HFF-Myc (cell line): ENCODE measurements around the gene SIVA1.
A peak's percentile ranks its signal among the peaks of the same experiment; 100 is the strongest.

Source experiments
- DNase-seq: peaks from one replicate; pipeline ENCODE4 v3.0.0-alpha.2; 2011; ENCODE audit warnings: low read depth; ENCODE audit errors: extremely low read depth
- H3K4me3 ChIP-seq: replicated peaks from 2 replicates; pipeline ENCODE4 v1.5.1; 2011; ENCODE audit warnings: low read depth, mild to moderate bottlenecking, control low read depth, low read length
- CTCF ChIP-seq: IDR thresholded peaks from 2 replicates; pipeline ENCODE4 v1.5.1; 2012; ENCODE audit warnings: mild to moderate bottlenecking, low read depth, low read length, control low read depth; ENCODE audit errors: missing control alignments

Gene SIVA1

DNA sequence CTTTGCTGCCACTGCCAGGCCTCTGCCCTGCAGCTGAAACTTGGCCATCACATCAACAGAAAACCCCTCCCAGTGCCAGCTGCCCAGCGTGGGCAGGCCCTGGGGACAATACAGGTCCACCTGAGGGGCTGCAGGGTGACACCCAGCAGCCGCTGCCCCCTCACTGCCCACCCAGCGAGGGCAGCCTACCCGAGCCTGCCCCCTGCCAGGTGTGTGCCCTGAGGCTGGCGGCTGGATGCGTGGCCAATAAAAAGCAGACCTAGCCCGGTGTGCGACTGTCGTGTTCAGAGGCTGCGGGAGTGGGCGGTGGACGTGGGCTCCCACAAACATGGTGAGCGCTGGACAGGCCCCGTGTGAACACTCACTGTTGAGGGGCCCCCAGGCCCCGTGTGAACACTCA lies 33.6 kb upstream of the SIVA1 start:
- TF ChIP-seq CTCF: no peak
- no peak for DNase-seq
- H3K4me3 ChIP-seq: no peak overlapping the region

GRCh38 chr14:104721505-104722431 lies 31.2 kb upstream of the SIVA1 start:
- DNase-seq: no peak
- no peak for TF ChIP-seq CTCF
- H3K4me3 ChIP-seq: no peak overlapping the region

DNA sequence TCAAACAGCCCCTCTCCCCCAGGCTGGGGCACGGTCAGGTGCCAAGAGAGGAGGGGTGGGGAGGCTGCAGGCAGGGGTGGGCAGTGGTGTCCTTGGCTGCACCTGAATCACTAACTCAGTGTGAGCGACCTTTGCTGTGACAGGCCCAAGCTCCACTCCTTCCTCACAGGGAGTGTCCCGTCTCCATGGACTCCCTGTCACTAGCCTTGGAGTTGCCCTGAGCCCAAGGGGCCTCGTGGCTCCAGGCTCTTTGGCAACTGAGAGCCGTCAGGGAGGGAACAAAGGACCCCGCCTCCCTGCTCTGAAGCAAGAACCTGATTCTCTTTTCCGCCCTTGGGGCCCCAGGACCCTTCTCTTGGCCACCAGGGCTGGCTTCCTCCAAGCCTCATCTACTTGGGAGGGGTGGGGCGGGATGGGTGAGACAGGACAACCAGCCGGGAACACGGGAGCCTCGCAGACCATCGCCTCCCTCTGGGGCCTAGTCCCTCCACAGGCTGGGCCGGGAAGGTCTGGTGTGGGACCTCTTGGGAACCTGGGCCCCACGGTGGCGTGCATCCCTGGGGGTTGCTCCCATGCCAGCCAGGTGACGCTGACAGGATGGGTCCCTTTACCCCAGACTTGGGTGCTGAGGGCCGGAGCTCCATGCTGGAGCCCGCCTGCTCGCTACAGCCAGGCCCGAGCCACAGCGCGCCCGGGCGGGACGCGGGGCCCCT lies 29.9 kb upstream of the SIVA1 start:
- TF ChIP-seq CTCF: no peak
- no peak overlapping the region for H3K4me3 ChIP-seq
- DNase-seq: no peak

DNA sequence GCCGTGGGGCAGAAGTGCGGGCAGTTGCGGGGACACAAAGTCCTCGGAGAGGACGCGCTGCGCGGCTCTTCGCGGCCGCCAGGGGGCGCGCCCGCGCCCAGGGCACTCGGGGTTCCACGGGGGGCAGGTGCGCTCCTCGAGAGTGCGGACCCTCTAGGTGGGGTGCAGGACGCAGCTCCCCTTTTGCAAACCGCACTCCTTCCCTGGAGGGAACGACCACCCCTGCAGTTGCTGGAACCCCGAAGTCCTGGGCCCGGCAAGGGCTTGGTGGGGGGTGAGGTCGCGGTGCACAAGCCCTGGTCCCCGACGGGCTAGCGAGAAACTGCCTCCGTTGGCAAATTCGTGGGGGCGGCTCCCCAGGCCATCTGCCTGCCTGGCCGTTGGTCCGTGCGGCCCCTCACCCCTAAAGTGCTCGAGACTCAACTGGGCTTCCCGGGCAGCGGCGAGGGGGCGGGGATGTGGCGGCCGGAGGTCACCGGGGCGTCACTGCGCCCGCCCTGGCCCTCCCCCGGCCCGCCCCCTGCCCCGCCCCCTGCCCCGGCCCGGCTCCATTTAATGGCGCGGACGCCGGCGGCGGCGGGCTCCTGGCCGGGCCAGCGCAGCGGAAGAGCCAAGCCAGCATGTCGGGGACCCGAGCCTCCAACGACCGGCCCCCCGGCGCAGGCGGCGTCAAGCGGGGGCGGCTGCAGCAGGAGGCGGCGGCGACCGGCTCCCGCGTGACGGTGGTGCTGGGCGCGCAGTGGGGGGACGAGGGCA lies 29.1 kb upstream of the SIVA1 start, which contains the start of gene ADSS1:
TSS of gene ADSS1 (plus strand) at position 579 of the 756 bp plus-strand sequence. CDS start at position 621, 42 bp downstream.
- DNase-seq: no peak
- H3K4me3 ChIP-seq: peak within 1 kb of the TSS; percentile 24; the same call in 1 of the 2 replicates
- peak; percentile 89 for TF ChIP-seq CTCF

DNA sequence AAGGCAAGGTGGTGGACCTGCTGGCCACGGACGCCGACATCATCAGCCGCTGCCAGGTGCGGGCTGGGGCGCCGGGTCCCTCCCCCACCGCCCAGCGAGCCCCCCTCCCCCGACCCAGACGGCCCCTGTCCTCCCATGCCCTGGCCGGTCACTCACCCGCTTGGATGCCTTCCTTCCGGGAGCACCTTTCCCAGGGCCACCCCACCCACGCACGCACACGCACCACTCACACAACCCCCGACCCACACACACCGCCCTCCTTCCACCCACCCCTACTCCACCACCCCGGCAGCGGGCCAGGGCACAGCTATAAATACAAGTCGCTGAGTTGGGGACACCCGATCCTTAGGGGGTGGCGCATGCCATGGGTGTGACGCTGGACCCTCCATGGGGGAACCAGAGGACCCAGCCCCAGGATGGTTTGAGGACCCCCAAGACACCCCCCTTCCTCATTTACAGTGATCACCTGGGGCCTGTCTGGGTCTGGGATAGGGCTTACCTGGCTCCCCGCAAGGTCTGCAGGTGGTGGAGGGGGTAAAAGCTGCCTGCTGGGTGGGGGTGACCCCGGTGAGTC lies 28.5 kb upstream of the SIVA1 start:
- no peak for DNase-seq
- H3K4me3 ChIP-seq: peak overlapping the region; percentile 24; the same call in 1 of the 2 replicates
- TF ChIP-seq CTCF: no peak
